HEK293 (cell line): ENCODE measurements around the gene ATP7B.
"Not testable (repeated sequence)": the region's sequence is repeated elsewhere in the genome, so short reads cannot be mapped to it uniquely, and the experiment has no call there.

Experiments
- CTCF ChIA-PET: fragments of 350-600 bp; formaldehyde crosslinking; extraction: SDS; loops from one replicate; lab custom pipeline; 2021; ENCODE audit warnings: antibody characterized with exemption; lab: Yijun Ruan, JAX
- POLR2A ChIA-PET: fragments of 300-600 bp; formaldehyde crosslinking; extraction: SDS; loops from one replicate; lab custom pipeline; 2020; ENCODE audit warnings: antibody characterized with exemption, inconsistent platforms; lab: Yijun Ruan, JAX
- H3K27ac ChIP-seq: fragments of 200-500 bp; sonication (Bioruptor generic); 2 replicates; pipeline ENCODE4 v1.5.1; 2014; ENCODE audit warnings: low read depth, low read length, control low read depth, inconsistent platforms; ENCODE audit errors: extremely low read depth
- H3K36me3 ChIP-seq, 2 experiments: fragments of 200-500 bp in 1 of 2; sonication (Bioruptor generic) in 1 of 2; 1 replicate in 1 of 2; 2 replicates in 1 of 2; pipeline ENCODE4 v1.5.1; 2014 to 2017; ENCODE audit warnings: inconsistent platforms in 2 of 2, low read length in 2 of 2; ENCODE audit not compliant: control insufficient read depth in 2 of 2, insufficient read depth in 1 of 2
- H3K4me1 ChIP-seq: fragments of 200-500 bp; sonication (Bioruptor generic); 2 replicates; pipeline ENCODE4 v1.5.1; 2014; ENCODE audit warnings: mild to moderate bottlenecking, low read length, inconsistent platforms; ENCODE audit not compliant: control insufficient read depth, insufficient read depth
- H3K4me3 ChIP-seq: 2 replicates; pipeline ENCODE4 v1.5.1; 2011; ENCODE audit warnings: low read depth, mild to moderate bottlenecking, control low read depth, low read length, moderate library complexity
- H3K9me3 ChIP-seq: fragments of 200-500 bp; sonication (Bioruptor generic); 2 replicates; pipeline ENCODE4 v1.5.1; 2014; ENCODE audit warnings: low read depth, low read length, inconsistent platforms; ENCODE audit not compliant: control insufficient read depth, insufficient read depth
- HOXC10 ChIP-seq: sonication (generic); formaldehyde crosslinking; IDR thresholded peaks from 2 replicates; pipeline ENCODE4 v1.8.1; 2023; ENCODE audit warnings: mild to moderate bottlenecking, missing genetic modification reagents
- KLF10 ChIP-seq: fragments of 450-650 bp; IDR thresholded peaks from 2 replicates; pipeline ENCODE4 v1.5.1; 2018; ENCODE audit warnings: missing biosample characterization, mild to moderate bottlenecking, missing genetic modification characterization
- KLF9 ChIP-seq: fragments of 450-650 bp; formaldehyde crosslinking; IDR thresholded peaks from 2 replicates; pipeline ENCODE4 v1.5.1; 2016; ENCODE audit warnings: missing biosample characterization, missing genetic modification characterization, low read depth
- OSR2 ChIP-seq: fragments of 450-650 bp; formaldehyde crosslinking; IDR thresholded peaks from 2 replicates; pipeline ENCODE4 v1.5.1; 2016; ENCODE audit warnings: missing biosample characterization, missing genetic modification characterization
- ZFP37 ChIP-seq: fragments of 450-650 bp; formaldehyde crosslinking; IDR thresholded peaks from 2 replicates; pipeline ENCODE4 v1.5.1; 2016; ENCODE audit warnings: missing biosample characterization, missing genetic modification characterization
- ZNF10 ChIP-seq: fragments of 450-650 bp; formaldehyde crosslinking; IDR thresholded peaks from 2 replicates; pipeline ENCODE4 v1.5.1; 2017; ENCODE audit warnings: missing biosample characterization, missing genetic modification characterization
- ZNF146 ChIP-seq: fragments of 450-650 bp; formaldehyde crosslinking; IDR thresholded peaks from 2 replicates; pipeline ENCODE4 v1.5.1; 2016; ENCODE audit warnings: missing biosample characterization, missing genetic modification characterization
- ZNF2 ChIP-seq: fragments of 450-650 bp; formaldehyde crosslinking; IDR thresholded peaks from 2 replicates; pipeline ENCODE4 v1.5.1; 2016; ENCODE audit warnings: missing biosample characterization, missing genetic modification characterization
- ZNF23 ChIP-seq: fragments of 450-650 bp; formaldehyde crosslinking; IDR thresholded peaks from 2 replicates; pipeline ENCODE4 v1.5.1; 2016; ENCODE audit warnings: missing biosample characterization, missing genetic modification characterization, borderline replicate concordance
- ZNF24 ChIP-seq: fragments of 450-650 bp; formaldehyde crosslinking; IDR thresholded peaks from 2 replicates; pipeline ENCODE4 v1.5.1; 2016; ENCODE audit warnings: missing biosample characterization, missing genetic modification characterization
- ZNF335 ChIP-seq: fragments of 450-650 bp; formaldehyde crosslinking; conservative IDR thresholded peaks from 2 replicates; pipeline ENCODE4 v1.5.1; 2016; ENCODE audit warnings: missing biosample characterization, missing genetic modification characterization
- ZNF473 ChIP-seq: fragments of 450-650 bp; formaldehyde crosslinking; IDR thresholded peaks from 2 replicates; pipeline ENCODE4 v1.5.1; 2017; ENCODE audit warnings: missing biosample characterization, missing genetic modification characterization
- ZNF530 ChIP-seq: fragments of 450-650 bp; formaldehyde crosslinking; IDR thresholded peaks from 2 replicates; pipeline ENCODE4 v1.5.1; 2016; ENCODE audit warnings: low read depth, missing biosample characterization, missing genetic modification characterization
- ZNF600 ChIP-seq: fragments of 450-650 bp; formaldehyde crosslinking; IDR thresholded peaks from 2 replicates; pipeline ENCODE4 v1.5.1; 2016; ENCODE audit warnings: missing biosample characterization, missing genetic modification characterization
- TF ChIP-seq, protein P1 (sequence below): fragments of 450-650 bp; formaldehyde crosslinking; IDR thresholded peaks from 2 replicates; pipeline ENCODE4 v1.5.1; 2017; ENCODE audit warnings: missing biosample characterization, missing genetic modification characterization
- TF ChIP-seq, protein P2 (sequence below): IDR thresholded peaks from 2 replicates; pipeline ENCODE4 v1.6.1; 2011; ENCODE audit warnings: mild to moderate bottlenecking, low read depth, low read length, borderline replicate concordance
- TF ChIP-seq, protein P3 (sequence below): fragments of 450-650 bp; formaldehyde crosslinking; IDR thresholded peaks from 2 replicates; pipeline ENCODE4 v1.5.1; 2016; ENCODE audit warnings: missing biosample characterization, missing genetic modification characterization
- TF ChIP-seq, protein P4 (sequence below): fragments of 450-650 bp; IDR thresholded peaks from 2 replicates; pipeline ENCODE4 v1.5.1; 2018; ENCODE audit warnings: missing biosample characterization, missing genetic modification characterization
- TF ChIP-seq, protein P5 (sequence below): fragments of 450-650 bp; formaldehyde crosslinking; IDR thresholded peaks from 2 replicates; pipeline ENCODE4 v1.5.1; 2016; ENCODE audit warnings: missing biosample characterization, missing genetic modification characterization
- TF ChIP-seq, protein P6 (sequence below): fragments of 450-650 bp; formaldehyde crosslinking; IDR thresholded peaks from 2 replicates; pipeline ENCODE4 v1.5.1; 2017; ENCODE audit warnings: missing biosample characterization, missing genetic modification characterization
- TF ChIP-seq, protein P7 (sequence below): fragments of 450-650 bp; formaldehyde crosslinking; IDR thresholded peaks from 2 replicates; pipeline ENCODE4 v1.5.1; 2016; ENCODE audit warnings: missing biosample characterization, missing genetic modification characterization

Gene ATP7B

DNA sequence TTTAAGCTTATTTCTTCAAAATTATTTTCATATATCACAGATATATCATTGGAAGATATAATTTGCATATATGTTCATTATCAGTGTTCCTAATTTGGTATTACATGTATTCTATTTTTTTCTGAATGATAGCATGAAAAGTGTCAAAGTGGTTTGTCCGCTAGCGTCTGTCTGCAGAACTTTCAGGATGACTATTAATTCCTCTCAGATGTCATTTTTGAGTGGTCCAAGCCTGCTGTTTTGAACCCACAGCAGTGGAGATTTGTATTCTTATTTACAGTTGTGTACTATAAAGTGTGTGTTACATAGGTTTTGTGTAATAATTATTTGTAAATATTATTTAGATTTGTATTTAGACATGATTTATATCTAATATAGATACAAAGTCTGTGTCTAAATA, 21.8 kb upstream of the ATP7B start:
- H3K4me3 ChIP-seq, result no peak overlapping the region
- POLR2A ChIA-PET, result interaction anchor here (2.0 kb wide), 1 partner anchor 21 kb away, joined by 6 read pairs; the partner anchor contains the start of gene ALG11
- TF ChIP-seq ZNF335 (tag by site-specific recombination) (no peak), ZNF530 (no peak), HOXC10 (no peak), KLF10 (no peak), ZNF473 (tag by site-specific recombination) (no peak)
- TF ChIP-seq, protein P1, sequence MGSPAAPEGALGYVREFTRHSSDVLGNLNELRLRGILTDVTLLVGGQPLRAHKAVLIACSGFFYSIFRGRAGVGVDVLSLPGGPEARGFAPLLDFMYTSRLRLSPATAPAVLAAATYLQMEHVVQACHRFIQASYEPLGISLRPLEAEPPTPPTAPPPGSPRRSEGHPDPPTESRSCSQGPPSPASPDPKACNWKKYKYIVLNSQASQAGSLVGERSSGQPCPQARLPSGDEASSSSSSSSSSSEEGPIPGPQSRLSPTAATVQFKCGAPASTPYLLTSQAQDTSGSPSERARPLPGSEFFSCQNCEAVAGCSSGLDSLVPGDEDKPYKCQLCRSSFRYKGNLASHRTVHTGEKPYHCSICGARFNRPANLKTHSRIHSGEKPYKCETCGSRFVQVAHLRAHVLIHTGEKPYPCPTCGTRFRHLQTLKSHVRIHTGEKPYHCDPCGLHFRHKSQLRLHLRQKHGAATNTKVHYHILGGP (tag by site-specific recombination), result no peak
- TF ChIP-seq, protein P2, sequence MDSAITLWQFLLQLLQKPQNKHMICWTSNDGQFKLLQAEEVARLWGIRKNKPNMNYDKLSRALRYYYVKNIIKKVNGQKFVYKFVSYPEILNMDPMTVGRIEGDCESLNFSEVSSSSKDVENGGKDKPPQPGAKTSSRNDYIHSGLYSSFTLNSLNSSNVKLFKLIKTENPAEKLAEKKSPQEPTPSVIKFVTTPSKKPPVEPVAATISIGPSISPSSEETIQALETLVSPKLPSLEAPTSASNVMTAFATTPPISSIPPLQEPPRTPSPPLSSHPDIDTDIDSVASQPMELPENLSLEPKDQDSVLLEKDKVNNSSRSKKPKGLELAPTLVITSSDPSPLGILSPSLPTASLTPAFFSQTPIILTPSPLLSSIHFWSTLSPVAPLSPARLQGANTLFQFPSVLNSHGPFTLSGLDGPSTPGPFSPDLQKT, result no peak
- TF ChIP-seq, protein P3, sequence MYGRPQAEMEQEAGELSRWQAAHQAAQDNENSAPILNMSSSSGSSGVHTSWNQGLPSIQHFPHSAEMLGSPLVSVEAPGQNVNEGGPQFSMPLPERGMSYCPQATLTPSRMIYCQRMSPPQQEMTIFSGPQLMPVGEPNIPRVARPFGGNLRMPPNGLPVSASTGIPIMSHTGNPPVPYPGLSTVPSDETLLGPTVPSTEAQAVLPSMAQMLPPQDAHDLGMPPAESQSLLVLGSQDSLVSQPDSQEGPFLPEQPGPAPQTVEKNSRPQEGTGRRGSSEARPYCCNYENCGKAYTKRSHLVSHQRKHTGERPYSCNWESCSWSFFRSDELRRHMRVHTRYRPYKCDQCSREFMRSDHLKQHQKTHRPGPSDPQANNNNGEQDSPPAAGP (tag by site-specific recombination), result no peak
- H3K27ac ChIP-seq, result no peak overlapping the region
- CTCF ChIA-PET, result interaction anchor here (0.6 kb wide), 1 partner anchor 36 kb away, joined by 3 read pairs; no protein-coding TSS in a partner anchor
- no peaks in the 10 kb centered on the region for H3K4me1 ChIP-seq
- H3K36me3 ChIP-seq, result peaks cover 0 to 3% of the 10 kb centered on the region in 2 experiments; a peak in 2 of 3 replicates
- no peaks in the 10 kb centered on the region for H3K9me3 ChIP-seq

DNA sequence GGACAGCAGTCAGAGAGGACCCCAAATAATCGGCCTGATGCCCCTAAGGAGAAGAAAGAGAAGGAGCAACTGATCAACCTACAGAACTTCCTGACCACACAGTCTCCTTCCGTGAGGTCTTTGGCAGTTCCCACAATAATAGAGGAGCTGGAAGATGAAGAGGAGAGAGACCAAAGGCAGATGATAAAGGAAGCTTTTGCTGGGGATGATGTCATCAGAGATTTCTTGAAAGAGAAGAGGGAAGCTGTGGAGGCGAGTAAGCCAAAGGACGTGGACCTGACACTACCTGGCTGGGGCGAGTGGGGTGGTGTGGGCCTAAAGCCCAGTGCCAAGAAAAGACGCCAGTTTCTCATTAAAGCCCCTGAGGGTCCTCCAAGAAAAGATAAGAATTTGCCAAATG, 19.2 kb upstream of the ATP7B start:
- H3K4me1 ChIP-seq, H3K9me3 ChIP-seq, H3K4me3 ChIP-seq, POLR2A ChIA-PET, H3K27ac ChIP-seq: not testable (repeated sequence)
- H3K36me3 ChIP-seq, result peaks cover 4 to 17% of the 10 kb centered on the region in 2 experiments; a peak in 2 of 3 replicates
- CTCF ChIA-PET, result interaction anchor here (0.7 kb wide), 1 partner anchor 58 kb away, joined by 3 read pairs; no protein-coding TSS in a partner anchor

DNA sequence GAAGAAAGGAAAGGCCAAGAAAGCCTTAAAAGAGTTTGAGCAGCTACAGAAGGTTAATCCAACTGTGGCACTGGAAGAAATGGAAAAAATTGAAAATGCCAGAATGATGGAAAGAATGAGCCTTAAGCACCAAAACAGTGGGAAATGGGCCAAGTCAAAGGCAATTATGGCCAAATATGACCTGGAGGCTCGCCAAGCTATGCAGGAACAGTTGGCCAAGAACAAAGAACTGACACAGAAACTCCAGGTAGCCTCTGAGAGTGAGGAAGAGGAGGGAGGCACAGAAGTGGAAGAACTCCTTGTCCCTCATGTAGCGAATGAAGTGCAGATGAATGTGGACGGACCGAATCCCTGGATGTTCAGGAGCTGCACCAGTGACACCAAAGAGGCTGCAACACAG, 18.3 kb upstream of the ATP7B start:
- Histone ChIP-seq H3K4me3 (no peak overlapping the region), H3K27ac (no peak overlapping the region), H3K4me1 (no peaks in the 10 kb centered on the region), H3K9me3 (no peaks in the 10 kb centered on the region), H3K36me3 (peaks cover 4 to 25% of the 10 kb centered on the region in 2 experiments; a peak in 2 of 3 replicates)
- ChIA-PET POLR2A (interaction anchor here (0.9 kb wide), 1 partner anchor 17 kb away, joined by 4 read pairs; the partner anchor contains the start of gene ALG11), CTCF (interaction anchor here (0.7 kb wide), 2 partner anchors 59 to 293 kb away, joined by 3 to 4 read pairs; no protein-coding TSS in a partner anchor)
- TF ChIP-seq, protein P4, sequence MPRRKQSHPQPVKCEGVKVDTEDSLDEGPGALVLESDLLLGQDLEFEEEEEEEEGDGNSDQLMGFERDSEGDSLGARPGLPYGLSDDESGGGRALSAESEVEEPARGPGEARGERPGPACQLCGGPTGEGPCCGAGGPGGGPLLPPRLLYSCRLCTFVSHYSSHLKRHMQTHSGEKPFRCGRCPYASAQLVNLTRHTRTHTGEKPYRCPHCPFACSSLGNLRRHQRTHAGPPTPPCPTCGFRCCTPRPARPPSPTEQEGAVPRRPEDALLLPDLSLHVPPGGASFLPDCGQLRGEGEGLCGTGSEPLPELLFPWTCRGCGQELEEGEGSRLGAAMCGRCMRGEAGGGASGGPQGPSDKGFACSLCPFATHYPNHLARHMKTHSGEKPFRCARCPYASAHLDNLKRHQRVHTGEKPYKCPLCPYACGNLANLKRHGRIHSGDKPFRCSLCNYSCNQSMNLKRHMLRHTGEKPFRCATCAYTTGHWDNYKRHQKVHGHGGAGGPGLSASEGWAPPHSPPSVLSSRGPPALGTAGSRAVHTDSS, result no peak
- no peak for TF ChIP-seq ZNF23
- no peak for TF ChIP-seq OSR2
- TF ChIP-seq, protein P5, sequence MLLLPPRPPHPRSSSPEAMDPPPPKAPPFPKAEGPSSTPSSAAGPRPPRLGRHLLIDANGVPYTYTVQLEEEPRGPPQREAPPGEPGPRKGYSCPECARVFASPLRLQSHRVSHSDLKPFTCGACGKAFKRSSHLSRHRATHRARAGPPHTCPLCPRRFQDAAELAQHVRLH (tag by site-specific recombination), result no peak
- no peak for TF ChIP-seq ZNF10
- no peak for TF ChIP-seq ZNF146 (tag by site-specific recombination)
- no peak for TF ChIP-seq ZNF24 (tag by site-specific recombination)
- TF ChIP-seq ZNF2, result no peak
- TF ChIP-seq, protein P6, sequence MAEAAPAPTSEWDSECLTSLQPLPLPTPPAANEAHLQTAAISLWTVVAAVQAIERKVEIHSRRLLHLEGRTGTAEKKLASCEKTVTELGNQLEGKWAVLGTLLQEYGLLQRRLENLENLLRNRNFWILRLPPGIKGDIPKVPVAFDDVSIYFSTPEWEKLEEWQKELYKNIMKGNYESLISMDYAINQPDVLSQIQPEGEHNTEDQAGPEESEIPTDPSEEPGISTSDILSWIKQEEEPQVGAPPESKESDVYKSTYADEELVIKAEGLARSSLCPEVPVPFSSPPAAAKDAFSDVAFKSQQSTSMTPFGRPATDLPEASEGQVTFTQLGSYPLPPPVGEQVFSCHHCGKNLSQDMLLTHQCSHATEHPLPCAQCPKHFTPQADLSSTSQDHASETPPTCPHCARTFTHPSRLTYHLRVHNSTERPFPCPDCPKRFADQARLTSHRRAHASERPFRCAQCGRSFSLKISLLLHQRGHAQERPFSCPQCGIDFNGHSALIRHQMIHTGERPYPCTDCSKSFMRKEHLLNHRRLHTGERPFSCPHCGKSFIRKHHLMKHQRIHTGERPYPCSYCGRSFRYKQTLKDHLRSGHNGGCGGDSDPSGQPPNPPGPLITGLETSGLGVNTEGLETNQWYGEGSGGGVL, result no peak
- TF ChIP-seq KLF9, result no peak
- TF ChIP-seq ZNF600 (tag by site-specific recombination), result no peak
- TF ChIP-seq, protein P7, sequence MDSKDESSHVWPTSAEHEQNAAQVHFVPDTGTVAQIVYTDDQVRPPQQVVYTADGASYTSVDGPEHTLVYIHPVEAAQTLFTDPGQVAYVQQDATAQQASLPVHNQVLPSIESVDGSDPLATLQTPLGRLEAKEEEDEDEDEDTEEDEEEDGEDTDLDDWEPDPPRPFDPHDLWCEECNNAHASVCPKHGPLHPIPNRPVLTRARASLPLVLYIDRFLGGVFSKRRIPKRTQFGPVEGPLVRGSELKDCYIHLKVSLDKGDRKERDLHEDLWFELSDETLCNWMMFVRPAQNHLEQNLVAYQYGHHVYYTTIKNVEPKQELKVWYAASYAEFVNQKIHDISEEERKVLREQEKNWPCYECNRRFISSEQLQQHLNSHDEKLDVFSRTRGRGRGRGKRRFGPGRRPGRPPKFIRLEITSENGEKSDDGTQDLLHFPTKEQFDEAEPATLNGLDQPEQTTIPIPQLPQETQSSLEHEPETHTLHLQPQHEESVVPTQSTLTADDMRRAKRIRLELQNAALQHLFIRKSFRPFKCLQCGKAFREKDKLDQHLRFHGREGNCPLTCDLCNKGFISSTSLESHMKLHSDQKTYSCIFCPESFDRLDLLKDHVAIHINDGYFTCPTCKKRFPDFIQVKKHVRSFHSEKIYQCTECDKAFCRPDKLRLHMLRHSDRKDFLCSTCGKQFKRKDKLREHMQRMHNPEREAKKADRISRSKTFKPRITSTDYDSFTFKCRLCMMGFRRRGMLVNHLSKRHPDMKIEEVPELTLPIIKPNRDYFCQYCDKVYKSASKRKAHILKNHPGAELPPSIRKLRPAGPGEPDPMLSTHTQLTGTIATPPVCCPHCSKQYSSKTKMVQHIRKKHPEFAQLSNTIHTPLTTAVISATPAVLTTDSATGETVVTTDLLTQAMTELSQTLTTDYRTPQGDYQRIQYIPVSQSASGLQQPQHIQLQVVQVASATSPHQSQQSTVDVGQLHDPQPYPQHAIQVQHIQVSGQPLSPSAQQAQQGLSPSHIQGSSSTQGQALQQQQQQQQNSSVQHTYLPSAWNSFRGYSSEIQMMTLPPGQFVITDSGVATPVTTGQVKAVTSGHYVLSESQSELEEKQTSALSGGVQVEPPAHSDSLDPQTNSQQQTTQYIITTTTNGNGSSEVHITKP (tag by site-specific recombination), result no peak
- no peak for TF ChIP-seq ZFP37 (tag by site-specific recombination)
